Peyer's patch (tissue), 4 donors: ENCODE measurements around the gene DRGX.

Experiments used
- POLR2A ChIP-seq, 2 donors: fragments of 450-650 bp; IDR thresholded peaks; one replicate each; pipeline ENCODE4 v1.5.1; 2017; ENCODE audit warnings: antibody characterized with exemption in 2 of 2, mild to moderate bottlenecking in 2 of 2, moderate library complexity in 2 of 2
- TF ChIP-seq, protein P1 (sequence below), 6 experiments: fragments of 450-650 bp in 4 of 6; fragments of 200-600 bp in 2 of 6; sonication (generic) in 1 of 6; IDR thresholded peaks; one replicate each; pipeline ENCODE4 v1.5.1; 2017 to 2019; ENCODE audit warnings: antibody characterized with exemption in 6 of 6, mild to moderate bottlenecking in 3 of 6, moderate library complexity in 1 of 6

DNA sequence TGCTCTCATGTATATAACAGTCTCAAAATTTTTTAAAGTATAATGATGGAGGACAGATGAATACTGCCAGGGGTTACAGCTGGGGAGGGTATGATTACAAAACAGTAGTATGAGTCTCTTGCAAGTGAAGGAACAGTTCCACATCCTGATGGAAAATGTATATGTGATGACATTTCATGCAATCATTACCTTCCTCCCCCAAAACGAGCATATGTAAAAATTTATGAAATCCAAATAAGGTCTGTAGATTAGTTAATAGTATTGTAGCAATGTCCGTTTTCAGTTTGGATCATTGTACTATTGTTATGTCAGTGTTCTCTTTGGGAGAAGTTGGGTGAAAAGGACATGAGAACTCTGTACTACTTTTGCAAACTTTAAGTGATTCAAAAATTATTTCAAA is 38.0 kb downstream of the DRGX start:
- TF ChIP-seq, protein P1, sequence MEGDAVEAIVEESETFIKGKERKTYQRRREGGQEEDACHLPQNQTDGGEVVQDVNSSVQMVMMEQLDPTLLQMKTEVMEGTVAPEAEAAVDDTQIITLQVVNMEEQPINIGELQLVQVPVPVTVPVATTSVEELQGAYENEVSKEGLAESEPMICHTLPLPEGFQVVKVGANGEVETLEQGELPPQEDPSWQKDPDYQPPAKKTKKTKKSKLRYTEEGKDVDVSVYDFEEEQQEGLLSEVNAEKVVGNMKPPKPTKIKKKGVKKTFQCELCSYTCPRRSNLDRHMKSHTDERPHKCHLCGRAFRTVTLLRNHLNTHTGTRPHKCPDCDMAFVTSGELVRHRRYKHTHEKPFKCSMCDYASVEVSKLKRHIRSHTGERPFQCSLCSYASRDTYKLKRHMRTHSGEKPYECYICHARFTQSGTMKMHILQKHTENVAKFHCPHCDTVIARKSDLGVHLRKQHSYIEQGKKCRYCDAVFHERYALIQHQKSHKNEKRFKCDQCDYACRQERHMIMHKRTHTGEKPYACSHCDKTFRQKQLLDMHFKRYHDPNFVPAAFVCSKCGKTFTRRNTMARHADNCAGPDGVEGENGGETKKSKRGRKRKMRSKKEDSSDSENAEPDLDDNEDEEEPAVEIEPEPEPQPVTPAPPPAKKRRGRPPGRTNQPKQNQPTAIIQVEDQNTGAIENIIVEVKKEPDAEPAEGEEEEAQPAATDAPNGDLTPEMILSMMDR (IDR thresholded peaks at IDR 0.05) = no peak
- TF ChIP-seq POLR2A (IDR thresholded peaks at IDR 0.05) = no peak
